Thoracic aorta (tissue), 2 donors: ENCODE measurements around the gene SLC13A5. TPM values are rescaled to one million over a fixed set of nuclear protein-coding genes. Genes with fewer than 3 reads are reported as not detected.

Experiments
- ATAC-seq: fragments of 150-250 bp; one replicate; pipeline ENCODE4 v1.8.0; 2017; ENCODE audit warnings: low read depth; ENCODE audit not compliant: insufficient number of reproducible peaks, low FRiP score
- DNase-seq: peaks from one replicate; pipeline ENCODE4 v3.0.0-alpha.2; 2020; ENCODE audit warnings: low spot score
- H3K27ac ChIP-seq, 2 donors: fragments of 200-600 bp; sonication (generic); 1 replicate in 1 of 2; 2 replicates in 1 of 2; pipeline ENCODE4 v1.5.1; 2016; ENCODE audit warnings: mild to moderate bottlenecking in 2 of 2, moderate library complexity in 2 of 2
- H3K27me3 ChIP-seq: fragments of 200-600 bp; sonication (generic); replicated peaks from 2 replicates; pipeline ENCODE4 v1.6.0; 2016; ENCODE audit warnings: mild to moderate bottlenecking; ENCODE audit not compliant: insufficient read depth
- H3K36me3 ChIP-seq: fragments of 200-600 bp; sonication (generic); one replicate; pipeline ENCODE4 v1.5.1; 2016
- H3K4me1 ChIP-seq, 2 donors: fragments of 200-600 bp; sonication (generic); 1 replicate in 1 of 2; 2 replicates in 1 of 2; pipeline versions ENCODE4 v1.5.1 to v1.6.0; 2016; ENCODE audit warnings: low read depth in 2 of 2, mild to moderate bottlenecking in 1 of 2; ENCODE audit not compliant: control insufficient read depth in 1 of 2
- H3K4me3 ChIP-seq: fragments of 200-600 bp; sonication (generic); 2 replicates; pipeline ENCODE4 v1.5.1; 2016; ENCODE audit warnings: mild to moderate bottlenecking
- H3K9me3 ChIP-seq: fragments of 200-600 bp; sonication (generic); 2 replicates; pipeline ENCODE4 v1.5.1; 2016
- total RNA-seq, 2 donors: library from RNA; depleted of rRNA; stranded (reverse); fragments of >200 nt; gene quantifications; one replicate each; pipeline versions ENCODE4 v1.1.0 to v1.2.3, GENCODE V29; 2016
- TF ChIP-seq, protein P1 (sequence below): fragments of 200-600 bp; sonication (generic); IDR thresholded peaks from one replicate; pipeline ENCODE4 v1.5.1; 2019; ENCODE audit warnings: antibody characterized with exemption

SLC13A5 gene
- total RNA-seq, 2 donors from 2014 or later = not detected

DNA sequence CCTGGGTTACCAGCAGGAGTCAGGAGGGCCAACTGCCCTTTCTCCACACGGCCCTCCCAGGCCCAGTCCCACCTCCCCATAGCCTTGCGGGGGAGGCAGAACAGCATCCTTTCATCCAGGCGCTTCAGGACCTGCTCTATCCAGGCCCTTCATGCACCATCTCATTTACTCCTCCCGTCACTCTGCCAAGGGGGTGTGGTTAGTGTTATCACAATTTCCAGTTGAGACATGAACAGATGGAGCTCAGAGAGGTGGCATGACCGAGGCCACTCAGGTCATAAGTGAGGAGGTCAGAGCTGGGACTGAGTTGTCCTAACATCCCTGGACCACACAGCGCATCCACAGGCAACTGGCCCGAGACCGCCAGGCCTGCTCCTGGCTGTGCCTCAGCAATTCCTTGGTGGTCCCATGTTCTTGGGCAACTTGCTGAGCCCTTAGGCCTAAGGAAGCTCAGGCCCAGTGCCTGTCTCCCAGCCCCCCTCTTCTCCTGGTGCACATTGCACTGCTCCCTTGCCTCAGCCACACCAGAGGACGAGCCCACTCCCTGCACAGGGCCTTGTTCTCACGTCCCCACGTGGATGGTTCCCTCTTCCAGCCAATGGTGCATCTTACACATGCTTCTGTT lies 37.9 kb downstream of the SLC13A5 start:
- no peak overlapping the region for H3K4me3 ChIP-seq
- no peaks in the 10 kb centered on the region for H3K27me3 ChIP-seq
- no peaks in the 10 kb centered on the region for H3K4me1 ChIP-seq
- DNase-seq = no peak
- no peak overlapping the region for H3K27ac ChIP-seq
- H3K36me3 ChIP-seq = no peaks in the 10 kb centered on the region
- ATAC-seq = no peak
- no peaks in the 10 kb centered on the region for H3K9me3 ChIP-seq
- TF ChIP-seq, protein P1, sequence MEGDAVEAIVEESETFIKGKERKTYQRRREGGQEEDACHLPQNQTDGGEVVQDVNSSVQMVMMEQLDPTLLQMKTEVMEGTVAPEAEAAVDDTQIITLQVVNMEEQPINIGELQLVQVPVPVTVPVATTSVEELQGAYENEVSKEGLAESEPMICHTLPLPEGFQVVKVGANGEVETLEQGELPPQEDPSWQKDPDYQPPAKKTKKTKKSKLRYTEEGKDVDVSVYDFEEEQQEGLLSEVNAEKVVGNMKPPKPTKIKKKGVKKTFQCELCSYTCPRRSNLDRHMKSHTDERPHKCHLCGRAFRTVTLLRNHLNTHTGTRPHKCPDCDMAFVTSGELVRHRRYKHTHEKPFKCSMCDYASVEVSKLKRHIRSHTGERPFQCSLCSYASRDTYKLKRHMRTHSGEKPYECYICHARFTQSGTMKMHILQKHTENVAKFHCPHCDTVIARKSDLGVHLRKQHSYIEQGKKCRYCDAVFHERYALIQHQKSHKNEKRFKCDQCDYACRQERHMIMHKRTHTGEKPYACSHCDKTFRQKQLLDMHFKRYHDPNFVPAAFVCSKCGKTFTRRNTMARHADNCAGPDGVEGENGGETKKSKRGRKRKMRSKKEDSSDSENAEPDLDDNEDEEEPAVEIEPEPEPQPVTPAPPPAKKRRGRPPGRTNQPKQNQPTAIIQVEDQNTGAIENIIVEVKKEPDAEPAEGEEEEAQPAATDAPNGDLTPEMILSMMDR = no peak

DNA sequence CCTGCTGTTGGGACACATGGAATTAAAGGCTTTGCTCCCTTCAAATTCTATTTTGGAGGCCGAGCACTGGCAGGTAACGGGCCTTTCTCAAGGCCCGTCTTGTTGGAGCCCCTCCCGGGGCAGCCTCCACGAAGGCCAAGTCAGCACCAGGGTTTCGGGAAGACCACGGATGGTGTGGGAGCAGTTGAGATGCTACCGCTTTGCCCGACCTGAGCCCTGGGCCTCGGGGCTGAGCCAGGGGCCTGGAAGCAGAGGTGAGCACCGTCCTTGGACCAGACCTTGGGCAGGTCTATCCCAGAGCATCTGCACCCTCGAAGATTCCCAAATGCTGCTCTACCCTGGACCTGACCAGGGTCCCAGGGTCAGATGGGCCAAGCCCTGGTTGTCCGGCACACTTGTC lies 38.6 kb downstream of the SLC13A5 start:
- Histone ChIP-seq H3K4me1 (no peaks in the 10 kb centered on the region), H3K9me3 (no peaks in the 10 kb centered on the region), H3K27ac (no peak overlapping the region), H3K36me3 (no peaks in the 10 kb centered on the region), H3K27me3 (no peaks in the 10 kb centered on the region), H3K4me3 (no peak overlapping the region)
- TF ChIP-seq, protein P1 = no peak
- no peak for ATAC-seq
- DNase-seq = no peak

DNA sequence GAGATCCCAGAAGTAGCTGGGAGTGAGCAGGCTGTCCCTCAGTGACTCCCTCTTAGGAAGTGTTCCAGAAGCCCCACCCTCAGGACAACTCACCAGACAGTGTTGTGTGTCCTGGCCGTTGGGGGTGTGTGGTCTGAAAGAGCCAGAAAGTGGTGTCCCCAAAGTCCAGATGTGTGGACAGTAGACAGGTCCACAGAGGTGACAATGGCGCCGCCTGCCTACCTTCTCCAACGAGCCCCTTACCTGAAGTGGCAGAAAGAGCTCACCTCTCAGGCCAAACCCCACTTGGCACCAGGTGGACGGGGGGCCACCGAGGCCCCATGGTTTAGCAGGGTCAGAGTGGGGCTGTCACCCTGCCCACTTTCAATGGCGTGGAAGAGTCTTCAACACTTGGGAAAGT lies 41.7 kb downstream of the SLC13A5 start:
- Histone ChIP-seq H3K4me3 (no peak overlapping the region), H3K27me3 (no peaks in the 10 kb centered on the region), H3K27ac (no peak overlapping the region), H3K9me3 (no peaks in the 10 kb centered on the region), H3K4me1 (no peaks in the 10 kb centered on the region), H3K36me3 (no peaks in the 10 kb centered on the region)
- TF ChIP-seq, protein P1 = no peak
- no peak for DNase-seq
- no peak for ATAC-seq

DNA sequence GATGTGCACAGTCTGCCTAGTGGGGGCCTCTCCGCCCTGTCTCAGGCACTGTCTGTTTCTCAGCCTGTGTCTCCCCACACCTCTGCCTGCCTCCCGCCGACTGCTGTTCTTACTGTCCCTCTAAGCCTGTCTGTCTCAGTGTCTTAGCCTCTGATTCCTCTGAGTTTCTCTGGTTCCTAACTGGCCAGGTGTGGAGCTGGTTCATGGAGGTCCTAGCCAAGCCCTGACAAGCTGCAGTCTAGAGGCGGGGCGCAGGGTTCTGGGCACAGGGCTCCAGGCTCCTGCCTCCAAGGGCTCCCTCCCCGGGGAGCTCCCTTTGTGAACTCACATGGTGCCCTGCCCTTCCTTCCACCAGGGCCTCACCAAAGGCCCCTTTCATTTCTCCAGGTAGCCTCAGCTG lies 42.2 kb downstream of the SLC13A5 start:
- ATAC-seq (no peak), DNase-seq (no peak)
- Histone ChIP-seq H3K4me3 (no peak overlapping the region), H3K36me3 (no peaks in the 10 kb centered on the region), H3K27ac (no peak overlapping the region), H3K27me3 (no peaks in the 10 kb centered on the region), H3K9me3 (no peaks in the 10 kb centered on the region), H3K4me1 (no peaks in the 10 kb centered on the region)
- TF ChIP-seq, protein P1 = no peak

DNA sequence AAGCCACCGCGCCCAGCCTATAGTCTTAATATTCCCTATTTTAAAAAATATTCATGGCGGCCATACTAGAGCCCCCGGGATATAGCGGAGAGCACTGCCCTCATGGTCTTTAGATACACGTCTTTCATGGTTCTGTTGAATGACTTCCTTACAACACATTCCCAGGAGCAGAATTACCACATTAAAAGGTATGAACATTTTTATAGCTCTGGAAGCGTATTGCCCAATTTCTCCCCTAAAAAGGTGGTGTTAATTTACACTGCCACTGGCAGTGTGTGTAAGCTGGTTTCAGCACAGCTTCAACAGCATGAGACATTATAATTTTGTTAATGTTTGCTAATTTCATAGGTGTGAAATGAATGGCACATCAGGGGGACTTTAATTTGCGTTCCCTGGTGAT lies 42.6 kb downstream of the SLC13A5 start:
- H3K4me3 ChIP-seq = no peak overlapping the region
- no peaks in the 10 kb centered on the region for H3K27me3 ChIP-seq
- no peaks in the 10 kb centered on the region for H3K4me1 ChIP-seq
- H3K9me3 ChIP-seq = no peaks in the 10 kb centered on the region
- H3K27ac ChIP-seq = no peak overlapping the region
- DNase-seq = no peak
- no peaks in the 10 kb centered on the region for H3K36me3 ChIP-seq
- ATAC-seq = no peak
- TF ChIP-seq, protein P1 = no peak
